Measurements from ENCODE around the gene KLK13. TPM values are rescaled to one million over a fixed set of nuclear protein-coding genes. Genes with fewer than 3 reads are reported as not detected.
A peak's percentile ranks its signal among the peaks of the same experiment; 100 is the strongest.

The KLK13 gene
- total and polyA plus RNA-seq, 7 donors = 0.58 to 0.60 TPM; not detected in 5

DNA sequence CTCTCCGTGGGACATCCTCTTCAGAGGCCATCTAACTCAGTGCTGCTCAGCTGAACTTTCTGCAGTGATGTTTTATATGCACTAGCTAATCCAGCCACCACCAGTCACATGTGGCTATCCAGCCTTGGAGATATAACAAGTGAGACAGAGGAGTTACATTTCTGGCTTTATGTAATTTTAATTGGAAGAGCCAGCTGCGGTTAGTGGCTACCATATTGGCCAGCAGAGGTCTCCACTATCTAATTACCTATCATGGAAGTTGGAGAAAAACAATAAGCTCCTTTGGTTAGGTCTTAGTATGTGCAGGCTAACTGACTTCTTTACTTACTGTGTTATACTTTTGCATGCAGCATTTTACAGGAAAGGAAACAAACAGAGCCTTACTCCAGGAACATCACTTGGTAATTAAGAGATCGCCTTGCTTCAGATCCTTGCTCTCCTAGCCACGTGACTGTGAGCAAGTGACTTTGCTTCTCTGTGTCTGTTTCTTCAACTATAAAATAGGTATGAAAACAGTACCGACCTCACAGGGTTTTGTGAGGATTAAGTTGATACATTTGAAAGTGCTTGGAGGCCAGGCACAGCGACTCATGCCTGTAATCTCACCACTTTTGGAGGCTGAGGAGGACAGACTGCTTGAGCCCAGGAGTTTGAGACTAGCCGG lies 43.8 kb downstream of the KLK13 start:
- no peak for DNase-seq
- H3K27me3 ChIP-seq = peaks cover 17 to 87% (median 60%) of the 10 kb centered on the region in 3 donors
- no peak overlapping the region for H3K27ac ChIP-seq
- no peaks in the 10 kb centered on the region for H3K9me3 ChIP-seq
- no peak overlapping the region for H3K4me3 ChIP-seq
- intact Hi-C loops (cut with DNase I) = loop anchor here (1.0 to 5.0 kb wide), 2 partner anchors 76 to 146 kb away; no protein-coding TSS in a partner anchor
- WGBS, 2 donors = 28 to 37% methylated on average over 7 of the region's 7 CpGs
- H3K4me1 ChIP-seq = peaks cover 0 to 26% (median 18%) of the 10 kb centered on the region in 4 donors
- TF ChIP-seq, protein P1, sequence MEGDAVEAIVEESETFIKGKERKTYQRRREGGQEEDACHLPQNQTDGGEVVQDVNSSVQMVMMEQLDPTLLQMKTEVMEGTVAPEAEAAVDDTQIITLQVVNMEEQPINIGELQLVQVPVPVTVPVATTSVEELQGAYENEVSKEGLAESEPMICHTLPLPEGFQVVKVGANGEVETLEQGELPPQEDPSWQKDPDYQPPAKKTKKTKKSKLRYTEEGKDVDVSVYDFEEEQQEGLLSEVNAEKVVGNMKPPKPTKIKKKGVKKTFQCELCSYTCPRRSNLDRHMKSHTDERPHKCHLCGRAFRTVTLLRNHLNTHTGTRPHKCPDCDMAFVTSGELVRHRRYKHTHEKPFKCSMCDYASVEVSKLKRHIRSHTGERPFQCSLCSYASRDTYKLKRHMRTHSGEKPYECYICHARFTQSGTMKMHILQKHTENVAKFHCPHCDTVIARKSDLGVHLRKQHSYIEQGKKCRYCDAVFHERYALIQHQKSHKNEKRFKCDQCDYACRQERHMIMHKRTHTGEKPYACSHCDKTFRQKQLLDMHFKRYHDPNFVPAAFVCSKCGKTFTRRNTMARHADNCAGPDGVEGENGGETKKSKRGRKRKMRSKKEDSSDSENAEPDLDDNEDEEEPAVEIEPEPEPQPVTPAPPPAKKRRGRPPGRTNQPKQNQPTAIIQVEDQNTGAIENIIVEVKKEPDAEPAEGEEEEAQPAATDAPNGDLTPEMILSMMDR (IDR thresholded peaks at IDR 0.05) = peak in 3 of 4 experiments; percentile 24 to 56 (median 29)
- TF ChIP-seq POLR2A (IDR thresholded peaks at IDR 0.05) = no peak
- no peaks in the 10 kb centered on the region for H3K36me3 ChIP-seq

DNA sequence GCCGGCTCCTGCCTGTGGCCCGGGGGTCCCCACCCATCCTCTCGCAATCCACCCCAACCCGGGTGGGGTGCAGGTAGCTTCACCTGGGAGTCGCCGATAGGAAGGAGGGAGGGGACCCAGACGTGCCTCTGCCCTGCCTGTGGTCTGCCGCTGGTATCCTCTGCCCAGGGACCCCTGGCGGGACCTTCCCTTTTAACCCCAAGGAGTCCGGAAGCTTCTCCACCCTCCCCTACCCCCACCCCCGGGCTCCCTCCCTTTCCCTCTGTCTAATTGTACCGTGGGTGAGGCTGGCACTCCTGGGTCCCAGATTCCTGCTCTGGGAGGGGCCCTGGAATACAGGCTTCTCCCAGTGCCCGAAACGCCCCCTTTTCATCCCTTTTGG lies 45.4 kb downstream of the KLK13 start, which contains the start of gene KLK10:
TSS of gene KLK10 (minus strand) at position 166 of the 382 bp plus-strand sequence. CDS start 579 bp downstream, outside the sequence.
- H3K36me3 ChIP-seq = no peaks in the 10 kb centered on the region
- H3K9me3 ChIP-seq = no peaks in the 10 kb centered on the region
- peak within 1 kb of the TSS in 3 of 4 donors; percentile 16 to 26 (median 20) for H3K4me3 ChIP-seq
- peak within 1 kb of the TSS in 1 of 4 donors; percentile 42 for H3K27ac ChIP-seq
- H3K27me3 ChIP-seq = peaks cover 20 to 88% (median 62%) of the 10 kb centered on the region in 3 donors
- DNase-seq = no peak
- TF ChIP-seq POLR2AphosphoS5 (IDR thresholded peaks at IDR 0.05) = no peak
- TF ChIP-seq POLR2A (IDR thresholded peaks at IDR 0.05) = no peak
- TF ChIP-seq, protein P1 (IDR thresholded peaks at IDR 0.05) = no peak
- no peak for TF ChIP-seq EP300 (IDR thresholded peaks at IDR 0.05)
- H3K4me1 ChIP-seq = peaks cover 0 to 26% (median 18%) of the 10 kb centered on the region in 4 donors
- WGBS, 2 donors = 2 to 5% methylated on average over 14 of the region's 14 CpGs
- intact Hi-C loops (cut with DNase I) = no loop called here

DNA sequence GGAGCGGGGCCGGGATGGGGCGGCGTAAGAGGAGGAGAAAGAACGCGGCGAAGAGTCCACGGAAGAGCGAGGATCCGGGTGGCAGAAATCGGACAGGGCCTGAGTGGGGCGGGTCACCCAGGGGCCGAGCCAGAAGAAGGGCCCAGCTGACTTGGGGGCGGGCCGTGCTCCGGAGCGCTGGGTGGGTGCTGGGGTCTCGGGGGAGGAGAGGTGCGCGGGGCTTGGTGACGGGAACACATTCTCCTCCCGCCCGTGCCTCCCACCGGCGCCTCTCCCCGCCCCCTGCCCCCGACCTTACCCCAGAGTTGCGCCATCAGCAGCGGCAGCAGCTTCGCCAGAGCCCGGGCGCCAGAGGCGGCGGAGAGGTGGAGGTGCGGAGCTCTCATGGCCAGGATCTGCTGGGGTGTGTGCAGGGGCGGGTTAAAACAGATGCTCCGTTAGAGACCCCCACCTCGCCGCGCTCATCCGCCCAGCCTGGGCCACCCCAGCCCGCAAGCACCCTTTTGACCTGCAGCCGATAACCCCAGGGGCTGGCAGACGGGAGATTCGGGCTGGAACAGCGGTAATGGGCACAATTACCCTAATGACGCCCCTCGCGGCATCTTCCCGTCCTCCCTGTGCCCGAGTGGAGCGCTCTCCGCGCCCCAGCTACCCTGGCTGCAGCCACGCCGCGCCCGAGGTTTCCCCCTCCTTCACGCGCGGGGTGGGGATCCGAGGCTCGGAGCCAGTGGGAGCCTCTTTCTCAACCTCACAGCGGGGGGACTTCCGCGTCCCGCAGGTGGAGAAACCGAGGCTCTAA lies 45.9 kb downstream of the KLK13 start:
- WGBS, 2 donors = 3 to 5% methylated on average over 68 of the region's 68 CpGs
- peaks cover 0 to 26% (median 18%) of the 10 kb centered on the region in 4 donors for H3K4me1 ChIP-seq
- peak overlapping the region in 1 of 4 donors; percentile 42 for H3K27ac ChIP-seq
- no peaks in the 10 kb centered on the region for H3K9me3 ChIP-seq
- no peaks in the 10 kb centered on the region for H3K36me3 ChIP-seq
- intact Hi-C loops (cut with DNase I) = no loop called here
- no peak for TF ChIP-seq POLR2AphosphoS5 (IDR thresholded peaks at IDR 0.05)
- no peak for TF ChIP-seq POLR2A (IDR thresholded peaks at IDR 0.05)
- TF ChIP-seq, protein P1 (IDR thresholded peaks at IDR 0.05) = no peak
- no peak for TF ChIP-seq EP300 (IDR thresholded peaks at IDR 0.05)
- H3K4me3 ChIP-seq = peak overlapping the region in 3 of 4 donors; percentile 16 to 26 (median 20)
- peaks cover 20 to 88% (median 60%) of the 10 kb centered on the region in 3 donors for H3K27me3 ChIP-seq
- DNase-seq = no peak

DNA sequence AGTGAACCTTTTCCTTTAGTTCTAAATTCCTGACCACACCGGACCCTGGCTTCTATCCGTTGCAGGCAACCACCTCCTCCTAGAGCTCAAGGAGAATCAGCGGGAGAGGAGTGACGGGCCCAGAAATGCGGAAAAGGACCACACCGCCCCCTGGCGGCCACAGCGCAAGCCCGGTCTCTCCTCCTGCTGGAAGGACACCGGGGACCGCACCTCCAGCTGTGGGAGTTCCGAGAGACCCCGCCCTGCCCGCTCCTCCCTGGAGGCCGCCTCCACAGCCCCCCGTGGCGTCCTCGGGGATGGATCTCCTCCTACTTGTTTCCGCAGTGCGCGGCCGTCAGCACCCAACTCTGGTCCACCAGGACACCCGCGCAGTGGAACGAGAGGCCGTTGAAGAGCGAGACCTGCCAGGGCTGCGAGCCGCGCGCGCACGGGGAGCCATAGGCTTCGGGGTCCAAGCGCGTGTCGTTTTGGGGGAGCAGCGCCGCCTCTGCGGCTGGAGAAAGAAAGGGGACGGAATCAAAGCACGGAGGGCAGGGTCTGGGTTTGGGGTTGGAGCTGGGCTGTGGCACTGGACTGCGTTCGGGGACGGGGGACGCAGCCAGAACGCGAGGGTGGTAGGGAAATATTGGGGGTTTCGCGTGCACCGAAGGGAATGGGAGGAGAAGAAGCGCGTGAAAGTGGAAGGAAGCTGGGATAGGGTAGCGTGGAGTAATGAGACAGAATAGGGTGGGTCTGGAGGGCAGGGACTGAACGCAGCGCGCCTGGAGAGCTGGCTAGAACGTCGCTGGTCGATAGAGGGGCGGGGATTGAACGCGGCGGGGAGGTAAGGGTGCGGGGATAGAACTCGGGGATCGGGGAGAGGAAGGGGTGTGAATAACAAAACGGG lies 47.9 kb downstream of the KLK13 start:
- TF ChIP-seq POLR2A (IDR thresholded peaks at IDR 0.05) = no peak
- TF ChIP-seq POLR2AphosphoS5 (IDR thresholded peaks at IDR 0.05) = no peak
- TF ChIP-seq, protein P1 (IDR thresholded peaks at IDR 0.05) = peak in 2 of 4 experiments; percentile 27 to 60
- TF ChIP-seq EP300 (IDR thresholded peaks at IDR 0.05) = no peak
- intact Hi-C loops (cut with DNase I) = no loop called here
- H3K36me3 ChIP-seq = no peaks in the 10 kb centered on the region
- H3K9me3 ChIP-seq = no peaks in the 10 kb centered on the region
- H3K4me3 ChIP-seq = peak overlapping the region in 3 of 4 donors; percentile 1 to 27 (median 8)
- WGBS, 2 donors = 3 to 7% methylated on average over 68 of the region's 68 CpGs
- H3K27ac ChIP-seq = peak overlapping the region in 1 of 4 donors; percentile 18
- peaks cover 18 to 88% (median 57%) of the 10 kb centered on the region in 3 donors for H3K27me3 ChIP-seq
- H3K4me1 ChIP-seq = peaks cover 0 to 26% (median 18%) of the 10 kb centered on the region in 4 donors
- no peak for DNase-seq

Data from sigmoid colon (tissue), 7 donors.